Measurements from ENCODE around the gene AGER.

Gene AGER

DNA sequence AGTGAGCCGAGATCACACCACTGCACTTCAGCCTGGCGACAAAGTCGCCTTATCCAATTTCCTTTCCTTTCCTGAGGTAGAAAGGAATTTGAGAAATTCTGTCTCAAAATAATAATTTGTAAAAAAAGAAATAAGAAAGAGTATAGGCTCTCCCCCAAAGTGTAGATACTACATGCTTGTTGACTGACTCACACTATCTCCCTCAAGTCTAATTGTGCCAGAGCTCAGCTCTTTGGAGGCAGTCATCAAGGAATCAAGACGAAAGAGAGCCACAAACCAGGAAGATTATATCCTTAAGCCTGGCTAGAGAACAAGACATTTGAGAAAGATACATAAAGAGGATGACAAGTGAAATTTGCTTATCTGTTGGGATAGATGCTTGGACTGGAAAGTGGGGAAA is 50.3 kb downstream of the AGER start (continued):
- TF ChIP-seq ZBTB11 (tag by site-specific recombination; conservative IDR thresholded peaks at IDR 0.05; ENCODE audit: low read depth) (no peak), ZNF654 (tag by site-specific recombination; IDR thresholded peaks at IDR 0.05; ENCODE audit: low read depth) (no peak), ZNF670 (tag by site-specific recombination; IDR thresholded peaks at IDR 0.05; ENCODE audit: low read depth) (no peak), KLF1 (tag by site-specific recombination; IDR thresholded peaks at IDR 0.05) (no peak), ZNF302 (tag by site-specific recombination; IDR thresholded peaks at IDR 0.05; ENCODE audit: low read depth) (no peak), ZNF335 (tag by site-specific recombination; conservative IDR thresholded peaks at IDR 0.05) (no peak), ZNF843 (tag by site-specific recombination; IDR thresholded peaks at IDR 0.05) (no peak)

GRCh38 chr6:32132110-32132509 is 51.9 kb downstream of the AGER start:
- no peak overlapping the region for H3K4me3 ChIP-seq (ENCODE audit: low read depth, low read length)
- no peaks in the 10 kb centered on the region for H3K36me3 ChIP-seq (ENCODE audit: control insufficient read depth in 2 of 2, insufficient read depth in 1 of 2, low read length in 2 of 2)
- H3K27ac ChIP-seq (ENCODE audit: extremely low read depth, low read depth, low read length), result no peak overlapping the region
- ChIA-PET CTCF (interaction anchor here (5.6 kb wide), 1 partner anchor 14 kb away, joined by 65 read pairs; no protein-coding TSS in a partner anchor), POLR2A (interaction anchor here (2.8 kb wide), 1 partner anchor 14 kb away, joined by 26 read pairs; no protein-coding TSS in a partner anchor)
- H3K4me1 ChIP-seq (ENCODE audit: control insufficient read depth, insufficient read depth, low read length), result peaks cover 13% of the 10 kb centered on the region
- TF ChIP-seq ZNF174 (tag by site-specific recombination; IDR thresholded peaks at IDR 0.05), result no peak
- no peak for TF ChIP-seq ZNF785 (tag by site-specific recombination; IDR thresholded peaks at IDR 0.05)
- no peak for TF ChIP-seq SP2 (tag by site-specific recombination; IDR thresholded peaks at IDR 0.05)
- no peak for TF ChIP-seq ZNF473 (tag by site-specific recombination; IDR thresholded peaks at IDR 0.05)
- H3K9me3 ChIP-seq (ENCODE audit: control insufficient read depth, insufficient read depth, low read depth, low read length), result no peaks in the 10 kb centered on the region

DNA sequence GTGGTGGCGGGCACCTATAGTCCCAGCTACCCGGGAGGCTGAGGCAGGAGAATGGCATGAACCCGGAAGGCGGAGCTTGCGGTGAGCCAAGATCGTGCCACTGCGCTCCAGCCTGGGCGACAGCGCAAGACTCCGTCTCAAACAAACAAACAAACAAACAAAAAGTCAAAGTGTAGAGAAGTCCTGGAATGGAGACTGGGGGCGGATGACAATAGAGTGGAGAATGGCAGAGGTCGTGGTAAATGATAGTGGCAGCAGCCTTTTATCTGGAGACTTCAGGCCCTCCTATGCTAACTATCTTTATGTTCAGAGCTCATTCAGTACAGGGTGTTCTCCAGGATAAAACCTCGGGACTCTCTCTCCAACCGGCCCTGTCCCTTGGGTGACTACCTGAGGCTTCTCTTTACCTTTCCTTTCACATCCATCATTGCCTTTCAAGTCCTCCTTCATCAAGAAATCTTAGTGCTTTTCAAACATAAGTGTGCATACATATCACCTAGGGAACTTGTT is 52.6 kb downstream of the AGER start:
- TF ChIP-seq HIC1 (tag by site-specific recombination; IDR thresholded peaks at IDR 0.05), result no peak
- TF ChIP-seq ZBTB26 (tag by site-specific recombination; optimal IDR thresholded peaks at IDR 0.05), result no peak
- no peak for TF ChIP-seq TCF7L2 (IDR thresholded peaks at IDR 0.05; ENCODE audit: borderline replicate concordance, low read depth, low read length)
- no peak for TF ChIP-seq ZBTB17 (tag by site-specific recombination; IDR thresholded peaks at IDR 0.05)
- TF ChIP-seq ZNF561 (tag by site-specific recombination; IDR thresholded peaks at IDR 0.05; ENCODE audit: borderline replicate concordance), result no peak
- TF ChIP-seq ZNF155 (tag by site-specific recombination; IDR thresholded peaks at IDR 0.05), result no peak
- TF ChIP-seq ZBTB11 (tag by site-specific recombination; conservative IDR thresholded peaks at IDR 0.05; ENCODE audit: low read depth), result no peak
- TF ChIP-seq SP2 (tag by site-specific recombination; IDR thresholded peaks at IDR 0.05), result no peak
- TF ChIP-seq ZNF830 (tag by site-specific recombination; IDR thresholded peaks at IDR 0.05; ENCODE audit: low read depth), result no peak
- H3K27ac ChIP-seq (ENCODE audit: extremely low read depth, low read depth, low read length), result no peak overlapping the region
- POLR2A ChIA-PET, result interaction anchor here (2.8 to 4.2 kb wide), 3 partner anchors 14 to 45 kb away, joined by 26 to 38 read pairs (median 38); partner anchors contain the start of genes AGPAT1 and PRRT1

More for the DNA sequence above, 52.6 kb downstream of the AGER start:
- peaks cover 1 to 3% of the 10 kb centered on the region in 2 experiments; a peak in 2 of 3 replicates for H3K36me3 ChIP-seq (ENCODE audit: control insufficient read depth in 2 of 2, insufficient read depth in 1 of 2, low read length in 2 of 2)
- CTCF ChIA-PET, result interaction anchor here (5.6 kb wide), 1 partner anchor 13 kb away, joined by 65 read pairs; no protein-coding TSS in a partner anchor
- peaks cover 13% of the 10 kb centered on the region for H3K4me1 ChIP-seq (ENCODE audit: control insufficient read depth, insufficient read depth, low read length)
- H3K9me3 ChIP-seq (ENCODE audit: control insufficient read depth, insufficient read depth, low read depth, low read length), result no peaks in the 10 kb centered on the region
- no peak overlapping the region for H3K4me3 ChIP-seq (ENCODE audit: low read depth, low read length)
